Body of pancreas (tissue), 4 donors: ENCODE data around the gene MYOCD. TPM values are rescaled to one million over a fixed set of nuclear protein-coding genes. Genes with fewer than 3 reads are reported as not detected.

Source experiments
- ATAC-seq: fragments of 150-250 bp; one replicate; pipeline ENCODE4 v1.9.1; 2016
- DNase-seq, 4 donors: peaks; one replicate each; pipeline ENCODE4 v3.0.0-alpha.2; 2019
- H3K27ac ChIP-seq, 4 donors: fragments of 200-600 bp; sonication (generic); 1 replicate in 3 of 4; 2 replicates in 1 of 4; pipeline versions ENCODE4 v1.5.1 to v1.6.1; 2016 to 2019; ENCODE audit warnings: mild to moderate bottlenecking in 1 of 4, mixed read lengths in 1 of 4, moderate library complexity in 1 of 4
- H3K27me3 ChIP-seq, 2 donors: fragments of 200-600 bp; sonication (generic); one replicate each; pipeline ENCODE4 v1.6.0; 2016; ENCODE audit warnings: mild to moderate bottlenecking in 1 of 2
- H3K36me3 ChIP-seq, 2 donors: fragments of 200-600 bp; sonication (generic); replicated peaks in 1 of 2; 2 replicates each; pipeline ENCODE4 v1.5.1; 2016; ENCODE audit warnings: low read depth in 2 of 2; ENCODE audit not compliant: insufficient read depth in 1 of 2
- H3K4me1 ChIP-seq: fragments of 200-600 bp; sonication (generic); one replicate; pipeline ENCODE4 v1.6.0; 2016
- H3K4me3 ChIP-seq, 2 donors: fragments of 200-600 bp; sonication (generic); 1 replicate in 1 of 2; 2 replicates in 1 of 2; pipeline ENCODE4 v1.5.1; 2016 to 2019
- H3K9me3 ChIP-seq, 3 donors: fragments of 200-600 bp; sonication (generic); 1 replicate in 2 of 3; 2 replicates in 1 of 3; pipeline ENCODE4 v1.5.1; 2016
- POLR2A ChIP-seq, 3 donors: fragments of 450-650 bp; IDR thresholded peaks; one replicate each; pipeline ENCODE4 v1.6.1; 2016; ENCODE audit warnings: antibody characterized with exemption in 3 of 3, mild to moderate bottlenecking in 2 of 3
- WGBS, 2 donors: methylation state at CpG; one replicate each; pipeline ENCODE4 v1.1.5; 2017; 5-methylcytosine and 5-hydroxymethylcytosine counted together
- intact Hi-C: fragments of 100-400 bp; cut with DNase I; formaldehyde crosslinking; loops from one replicate; pipeline ENCODE4 v1.15.1; 2023
- total RNA-seq, 2 donors: library from RNA; depleted of rRNA; stranded (reverse); fragments of >200 nt; gene quantifications; one replicate each; pipeline ENCODE4 v1.1.0, GENCODE V29; 2016
- TF ChIP-seq, protein P1 (sequence below), 7 experiments: fragments of 450-650 bp in 4 of 7; fragments of 200-600 bp in 3 of 7; sonication (generic) in 3 of 7; IDR thresholded peaks; one replicate each; pipeline ENCODE4 v1.5.1; 2016 to 2019; ENCODE audit warnings: antibody characterized with exemption in 7 of 7

MYOCD gene
- total RNA-seq, 2 donors from 2014 or later: 0.52 to 0.66 TPM

DNA sequence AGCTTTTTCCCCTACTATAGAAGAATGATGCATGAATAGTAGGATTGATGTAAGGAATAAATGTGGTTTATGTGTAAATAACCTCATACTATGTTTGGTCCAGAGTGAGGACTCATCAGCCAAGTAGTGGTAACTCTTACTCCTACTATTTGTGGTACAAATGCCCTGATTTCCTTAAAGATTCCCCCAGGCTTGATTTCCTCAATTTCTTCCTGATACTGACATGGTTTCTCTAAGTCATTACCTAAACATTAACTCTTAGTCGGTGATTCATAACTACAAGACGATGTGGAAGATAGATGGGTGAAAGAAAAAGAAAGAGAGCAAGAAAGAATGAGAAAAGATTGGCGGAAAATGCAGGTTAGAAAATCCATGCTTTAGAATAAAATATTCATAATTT is 17.2 kb upstream of the MYOCD start:
- intact Hi-C loops: no loop called here
- Histone ChIP-seq H3K4me3 (no peak overlapping the region), H3K27me3 (no peaks in the 10 kb centered on the region), H3K36me3 (no peaks in the 10 kb centered on the region), H3K4me1 (no peaks in the 10 kb centered on the region), H3K27ac (no peak overlapping the region), H3K9me3 (no peaks in the 10 kb centered on the region)
- WGBS, 2 donors: 75 to 77% methylated on average over 3 of the region's 3 CpGs
- no peak for ATAC-seq
- TF ChIP-seq POLR2A (IDR thresholded peaks at IDR 0.05): no peak
- TF ChIP-seq, protein P1, sequence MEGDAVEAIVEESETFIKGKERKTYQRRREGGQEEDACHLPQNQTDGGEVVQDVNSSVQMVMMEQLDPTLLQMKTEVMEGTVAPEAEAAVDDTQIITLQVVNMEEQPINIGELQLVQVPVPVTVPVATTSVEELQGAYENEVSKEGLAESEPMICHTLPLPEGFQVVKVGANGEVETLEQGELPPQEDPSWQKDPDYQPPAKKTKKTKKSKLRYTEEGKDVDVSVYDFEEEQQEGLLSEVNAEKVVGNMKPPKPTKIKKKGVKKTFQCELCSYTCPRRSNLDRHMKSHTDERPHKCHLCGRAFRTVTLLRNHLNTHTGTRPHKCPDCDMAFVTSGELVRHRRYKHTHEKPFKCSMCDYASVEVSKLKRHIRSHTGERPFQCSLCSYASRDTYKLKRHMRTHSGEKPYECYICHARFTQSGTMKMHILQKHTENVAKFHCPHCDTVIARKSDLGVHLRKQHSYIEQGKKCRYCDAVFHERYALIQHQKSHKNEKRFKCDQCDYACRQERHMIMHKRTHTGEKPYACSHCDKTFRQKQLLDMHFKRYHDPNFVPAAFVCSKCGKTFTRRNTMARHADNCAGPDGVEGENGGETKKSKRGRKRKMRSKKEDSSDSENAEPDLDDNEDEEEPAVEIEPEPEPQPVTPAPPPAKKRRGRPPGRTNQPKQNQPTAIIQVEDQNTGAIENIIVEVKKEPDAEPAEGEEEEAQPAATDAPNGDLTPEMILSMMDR (IDR thresholded peaks at IDR 0.05): no peak
- no peak for DNase-seq

DNA sequence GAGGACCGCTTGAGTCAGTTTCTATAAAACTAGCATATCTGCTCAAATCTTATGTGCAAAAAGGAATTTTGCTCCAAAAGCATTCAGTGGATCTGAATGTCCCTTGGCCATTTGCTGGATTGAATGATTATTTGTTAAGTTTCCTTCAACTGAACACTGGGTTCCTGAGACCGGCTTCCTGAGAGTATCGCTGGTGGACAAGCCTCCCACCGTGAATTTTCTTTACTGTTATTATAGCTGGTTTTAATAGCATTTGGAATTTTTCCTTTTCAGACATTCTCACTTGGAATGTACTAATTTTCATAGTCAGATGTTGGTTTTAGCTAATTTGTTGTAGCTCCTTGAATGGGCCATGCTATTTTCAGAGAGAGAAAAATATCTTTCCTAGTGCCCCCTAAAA is 9.8 kb upstream of the MYOCD start:
- H3K9me3 ChIP-seq: no peaks in the 10 kb centered on the region
- no peaks in the 10 kb centered on the region for H3K36me3 ChIP-seq
- DNase-seq (no peak), ATAC-seq (no peak)
- TF ChIP-seq POLR2A (IDR thresholded peaks at IDR 0.05): no peak
- TF ChIP-seq, protein P1 (IDR thresholded peaks at IDR 0.05): no peak
- H3K27me3 ChIP-seq: no peaks in the 10 kb centered on the region
- H3K4me3 ChIP-seq: no peak overlapping the region
- no peaks in the 10 kb centered on the region for H3K4me1 ChIP-seq
- 89 to 93% methylated on average over 4 of the region's 4 CpGs for WGBS, 2 donors
- intact Hi-C loops: no loop called here
- H3K27ac ChIP-seq: no peak overlapping the region

DNA sequence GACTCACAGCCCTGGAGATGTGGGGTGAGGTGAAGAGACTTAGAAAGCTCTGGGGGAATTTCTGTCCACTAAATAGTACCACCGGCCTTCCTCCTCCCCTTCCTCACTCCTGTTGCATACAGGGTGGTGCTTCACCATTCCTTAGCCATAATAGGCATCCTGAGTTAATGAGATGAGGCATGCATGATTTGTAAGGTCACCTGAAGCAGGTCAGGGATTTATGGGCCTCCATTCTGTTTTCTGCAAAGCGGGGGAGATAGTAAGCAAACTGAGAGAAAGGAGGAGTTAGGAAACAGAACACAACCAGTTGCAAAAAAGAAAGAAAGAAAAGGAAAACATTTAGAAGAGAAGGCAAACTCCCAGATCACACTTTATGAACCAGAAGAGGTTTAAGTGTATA is 9.3 kb upstream of the MYOCD start:
- H3K4me1 ChIP-seq: no peaks in the 10 kb centered on the region
- H3K9me3 ChIP-seq: no peaks in the 10 kb centered on the region
- WGBS, 2 donors: 49 to 63% methylated on average over 2 of the region's 2 CpGs
- H3K27me3 ChIP-seq: no peaks in the 10 kb centered on the region
- no peak for DNase-seq
- H3K36me3 ChIP-seq: no peaks in the 10 kb centered on the region
- ATAC-seq: no peak
- no peak overlapping the region for H3K4me3 ChIP-seq
- intact Hi-C loops: no loop called here
- TF ChIP-seq POLR2A (IDR thresholded peaks at IDR 0.05): no peak
- TF ChIP-seq, protein P1 (IDR thresholded peaks at IDR 0.05): no peak
- no peak overlapping the region for H3K27ac ChIP-seq

DNA sequence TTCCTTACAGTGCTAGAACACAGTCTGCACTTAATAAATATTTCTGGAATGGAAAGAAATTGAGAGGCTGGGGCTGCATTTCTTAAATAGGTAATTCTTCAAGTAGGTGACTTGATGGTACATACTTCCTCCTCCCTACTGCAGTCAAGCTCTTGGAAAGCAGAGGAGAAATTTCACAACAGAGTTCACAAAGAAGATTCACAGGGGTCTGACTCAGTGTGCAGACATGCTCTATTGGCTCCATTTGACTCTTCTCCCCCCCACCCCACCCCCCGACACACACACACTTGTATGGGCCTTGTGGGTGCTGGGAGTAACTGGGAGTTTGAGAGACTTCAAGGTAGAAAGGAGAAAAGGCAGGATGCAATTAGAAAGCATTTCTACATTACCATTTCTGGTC is 6.2 kb upstream of the MYOCD start:
- Histone ChIP-seq H3K36me3 (no peaks in the 10 kb centered on the region), H3K4me3 (no peak overlapping the region), H3K27me3 (no peaks in the 10 kb centered on the region), H3K9me3 (no peaks in the 10 kb centered on the region), H3K27ac (no peak overlapping the region), H3K4me1 (no peaks in the 10 kb centered on the region)
- intact Hi-C loops: no loop called here
- ATAC-seq (no peak), DNase-seq (no peak)
- 78% methylated on average over 1 of the region's 1 CpG for WGBS, 2 donors
- TF ChIP-seq POLR2A (IDR thresholded peaks at IDR 0.05): no peak
- TF ChIP-seq, protein P1 (IDR thresholded peaks at IDR 0.05): no peak

DNA sequence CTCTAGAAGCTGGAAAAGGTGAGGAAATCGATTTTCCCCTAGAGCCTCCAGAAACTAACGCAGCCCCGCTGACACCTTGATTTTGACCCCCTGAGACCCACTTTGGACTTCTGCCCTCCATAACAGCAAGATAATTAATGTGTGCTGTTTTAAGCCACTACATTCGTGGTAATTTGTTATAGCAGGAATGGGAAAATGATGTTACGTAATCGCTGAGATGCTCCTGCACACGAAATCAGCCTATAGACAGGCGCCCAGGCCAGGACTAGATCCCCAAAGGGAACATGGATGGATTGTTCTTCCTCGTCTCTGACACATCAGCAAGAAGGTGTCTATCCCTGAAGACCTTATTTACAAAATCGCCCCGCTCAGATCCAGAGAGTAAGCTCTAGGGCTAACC is 1.4 kb upstream of the MYOCD start:
- Histone ChIP-seq H3K4me3 (no peak overlapping the region), H3K4me1 (peaks cover 13% of the 10 kb centered on the region), H3K36me3 (no peaks in the 10 kb centered on the region), H3K9me3 (no peaks in the 10 kb centered on the region), H3K27me3 (peaks cover 0 to 10% of the 10 kb centered on the region in 2 donors), H3K27ac (no peak overlapping the region)
- 49 to 63% methylated on average over 11 of the region's 11 CpGs for WGBS, 2 donors
- no peak for DNase-seq
- no peak for ATAC-seq
- intact Hi-C loops: no loop called here
- TF ChIP-seq, protein P1 (IDR thresholded peaks at IDR 0.05): no peak
- no peak for TF ChIP-seq POLR2A (IDR thresholded peaks at IDR 0.05)
